C4-2B (cell line): Measurements from ENCODE around the gene INO80D.

Source experiments
- ZFX ChIP-seq: fragments of 450-650 bp; IDR thresholded peaks from 2 replicates; pipeline ENCODE4 v1.6.1; 2017
- TF ChIP-seq, protein P1 (sequence below): fragments of 450-650 bp; conservative IDR thresholded peaks from 2 replicates; pipeline ENCODE4 v1.5.1; 2017; ENCODE audit warnings: mild to moderate bottlenecking

DNA sequence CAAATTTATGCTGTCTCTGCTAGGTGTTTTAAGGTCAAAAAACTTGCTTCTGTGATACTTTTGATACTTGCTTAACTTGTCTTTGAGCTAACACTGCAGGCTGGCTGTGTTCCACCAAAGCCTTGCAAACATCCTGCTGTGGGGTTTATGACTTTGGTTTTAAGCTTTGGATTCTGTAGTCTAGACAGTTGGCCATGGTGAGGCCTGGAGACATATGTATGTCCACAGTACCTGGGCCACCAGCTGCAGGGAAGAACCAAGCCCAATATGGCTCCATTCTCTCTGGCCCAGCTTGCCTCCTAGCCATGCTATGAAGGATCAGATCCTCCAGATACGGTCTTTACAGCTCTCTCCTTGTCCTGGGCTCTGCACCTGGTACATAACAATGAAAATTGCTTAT lies 113.9 kb downstream of the INO80D start:
- TF ChIP-seq, protein P1, sequence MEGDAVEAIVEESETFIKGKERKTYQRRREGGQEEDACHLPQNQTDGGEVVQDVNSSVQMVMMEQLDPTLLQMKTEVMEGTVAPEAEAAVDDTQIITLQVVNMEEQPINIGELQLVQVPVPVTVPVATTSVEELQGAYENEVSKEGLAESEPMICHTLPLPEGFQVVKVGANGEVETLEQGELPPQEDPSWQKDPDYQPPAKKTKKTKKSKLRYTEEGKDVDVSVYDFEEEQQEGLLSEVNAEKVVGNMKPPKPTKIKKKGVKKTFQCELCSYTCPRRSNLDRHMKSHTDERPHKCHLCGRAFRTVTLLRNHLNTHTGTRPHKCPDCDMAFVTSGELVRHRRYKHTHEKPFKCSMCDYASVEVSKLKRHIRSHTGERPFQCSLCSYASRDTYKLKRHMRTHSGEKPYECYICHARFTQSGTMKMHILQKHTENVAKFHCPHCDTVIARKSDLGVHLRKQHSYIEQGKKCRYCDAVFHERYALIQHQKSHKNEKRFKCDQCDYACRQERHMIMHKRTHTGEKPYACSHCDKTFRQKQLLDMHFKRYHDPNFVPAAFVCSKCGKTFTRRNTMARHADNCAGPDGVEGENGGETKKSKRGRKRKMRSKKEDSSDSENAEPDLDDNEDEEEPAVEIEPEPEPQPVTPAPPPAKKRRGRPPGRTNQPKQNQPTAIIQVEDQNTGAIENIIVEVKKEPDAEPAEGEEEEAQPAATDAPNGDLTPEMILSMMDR, result no peak
- no peak for TF ChIP-seq ZFX
